Ishikawa (cell line): ENCODE measurements around the gene TNRC6A.

Experiments
- CEBPB ChIP-seq: IDR thresholded peaks from 2 replicates; pipeline ENCODE4 v1.6.1; 2012
- EGR1 ChIP-seq: IDR thresholded peaks from 2 replicates; pipeline ENCODE4 v1.6.1; 2012
- EP300 ChIP-seq: IDR thresholded peaks from 2 replicates; pipeline ENCODE4 v1.6.1; 2012; ENCODE audit warnings: borderline replicate concordance
- FOXM1 ChIP-seq: IDR thresholded peaks from 2 replicates; pipeline ENCODE4 v1.6.1; 2012; ENCODE audit warnings: low read depth, borderline replicate concordance
- MAX ChIP-seq: IDR thresholded peaks from 2 replicates; pipeline ENCODE4 v1.6.1; 2012
- NFIC ChIP-seq: IDR thresholded peaks from 2 replicates; pipeline ENCODE4 v1.6.1; 2012
- REST ChIP-seq: IDR thresholded peaks from 2 replicates; pipeline ENCODE4 v1.6.1; 2012; ENCODE audit warnings: low read depth, mild to moderate bottlenecking
- TAF1 ChIP-seq: IDR thresholded peaks from 2 replicates; pipeline ENCODE4 v1.6.1; 2012; ENCODE audit warnings: low read depth, mild to moderate bottlenecking
- TEAD4 ChIP-seq: IDR thresholded peaks from 2 replicates; pipeline ENCODE4 v1.6.1; 2012
- YY1 ChIP-seq: IDR thresholded peaks from 2 replicates; pipeline ENCODE4 v1.6.1; 2012; ENCODE audit warnings: low read depth

GRCh38 chr16:24829153-24829552 lies 99.7 kb downstream of the TNRC6A start:
- TF ChIP-seq FOXM1: no peak
- TF ChIP-seq CEBPB: no peak
- no peak for TF ChIP-seq MAX
- TF ChIP-seq REST: no peak
- no peak for TF ChIP-seq YY1
- TF ChIP-seq TAF1: no peak
- no peak for TF ChIP-seq EP300
- TF ChIP-seq EGR1: no peak
- no peak for TF ChIP-seq TEAD4
- TF ChIP-seq NFIC: no peak
